Caco-2 (cell line): ENCODE data around the gene ACOX3. TPM values are rescaled to one million over a fixed set of nuclear protein-coding genes. Genes with fewer than 3 reads are reported as not detected.

Experiments
- BruUV-seq: library from RNA; stranded (reverse); fragments of 400-500 nt; replicated peaks from 2 replicates; lab custom pipeline; 2021; lab: Mats Ljungman, UMichigan
- CTCF ChIA-PET: fragments of 300-600 bp; sonication (Branson Sonifier 250); formaldehyde crosslinking; loops from one replicate; lab custom pipeline; 2022; ENCODE audit warnings: antibody characterized with exemption; lab: Charles Lee
- POLR2A ChIA-PET: fragments of 300-600 bp; sonication (Branson Sonifier 250); formaldehyde crosslinking; loops from one replicate; lab custom pipeline; 2022; ENCODE audit warnings: antibody characterized with exemption; lab: Charles Lee
- DNase-seq, 2 experiments: peaks; one replicate each; pipeline versions ENCODE4 v3.0.0 to v3.0.0-alpha.2; 2020 to 2022
- H3K27me3 ChIP-seq: replicated peaks from 2 replicates; pipeline ENCODE4 v1.6.0; 2011; ENCODE audit warnings: low read length; ENCODE audit not compliant: control insufficient read depth, insufficient read depth
- H3K36me3 ChIP-seq: 2 replicates; pipeline ENCODE4 v1.5.1; 2011; ENCODE audit warnings: low read length; ENCODE audit not compliant: control insufficient read depth, insufficient read depth
- H3K4me1 ChIP-seq: fragments of 250-450 bp; sonication (Bioruptor Pico); 2 replicates; pipeline ENCODE4 v1.5.1; 2020; ENCODE audit warnings: mild to moderate bottlenecking
- H3K4me3 ChIP-seq: 2 replicates; pipeline ENCODE4 v1.5.1; 2011; ENCODE audit warnings: low read depth, mild to moderate bottlenecking, control low read depth, low read length
- H3K9me3 ChIP-seq: fragments of 250-450 bp; sonication (Bioruptor Pico); 2 replicates; pipeline ENCODE4 v1.5.1; 2020; ENCODE audit warnings: mild to moderate bottlenecking, moderate library complexity
- H3K27ac Mint-ChIP-seq: one replicate; pipeline ENCODE4 v1.8.0; 2022; ENCODE audit warnings: mixed read lengths; ENCODE audit not compliant: unreplicated experiment
- H3K27me3 Mint-ChIP-seq: one replicate; pipeline ENCODE4 v1.8.0; 2022; ENCODE audit warnings: mixed read lengths; ENCODE audit not compliant: insufficient read depth, unreplicated experiment
- H3K36me3 Mint-ChIP-seq: one replicate; pipeline ENCODE4 v1.8.0; 2022; ENCODE audit warnings: mild to moderate bottlenecking, mixed read lengths; ENCODE audit not compliant: insufficient read depth, unreplicated experiment
- H3K4me1 Mint-ChIP-seq: one replicate; pipeline ENCODE4 v1.8.0; 2022; ENCODE audit warnings: low read depth, mixed read lengths; ENCODE audit not compliant: unreplicated experiment
- H3K4me3 Mint-ChIP-seq: one replicate; pipeline ENCODE4 v1.8.0; 2022; ENCODE audit warnings: mild to moderate bottlenecking, moderate library complexity, mixed read lengths; ENCODE audit not compliant: unreplicated experiment
- H3K9me3 Mint-ChIP-seq: one replicate; pipeline ENCODE4 v1.8.0; 2022; ENCODE audit warnings: mixed read lengths; ENCODE audit not compliant: unreplicated experiment
- intact Hi-C: fragments of 100-400 bp; cut with micrococcal nuclease; formaldehyde crosslinking; loops from one replicate; pipeline ENCODE4 v1.10.0; 2022; ENCODE audit not compliant: unreplicated experiment
- total RNA-seq: library from RNA; stranded (reverse); gene quantifications from 2 replicates; pipeline ENCODE4 v1.2.3, GENCODE V29; 2022
- TF ChIP-seq, protein P1 (sequence below), 2 experiments: fragments of 200-600 bp in 1 of 2; IDR thresholded peaks; 1 replicate in 1 of 2; 2 replicates in 1 of 2; pipeline versions ENCODE4 v1.5.1 to v1.8.0; 2011 to 2022; ENCODE audit warnings: antibody characterized with exemption in 1 of 2, control low read depth in 1 of 2, inconsistent platforms in 1 of 2, low read depth in 1 of 2, low read length in 1 of 2, mild to moderate bottlenecking in 1 of 2, moderate library complexity in 1 of 2; ENCODE audit not compliant: insufficient read depth in 1 of 2, severe bottlenecking in 1 of 2, unreplicated experiment in 1 of 2

ACOX3 gene
- total RNA-seq, 1 experiment from 2014 or later: 11.5 TPM

DNA sequence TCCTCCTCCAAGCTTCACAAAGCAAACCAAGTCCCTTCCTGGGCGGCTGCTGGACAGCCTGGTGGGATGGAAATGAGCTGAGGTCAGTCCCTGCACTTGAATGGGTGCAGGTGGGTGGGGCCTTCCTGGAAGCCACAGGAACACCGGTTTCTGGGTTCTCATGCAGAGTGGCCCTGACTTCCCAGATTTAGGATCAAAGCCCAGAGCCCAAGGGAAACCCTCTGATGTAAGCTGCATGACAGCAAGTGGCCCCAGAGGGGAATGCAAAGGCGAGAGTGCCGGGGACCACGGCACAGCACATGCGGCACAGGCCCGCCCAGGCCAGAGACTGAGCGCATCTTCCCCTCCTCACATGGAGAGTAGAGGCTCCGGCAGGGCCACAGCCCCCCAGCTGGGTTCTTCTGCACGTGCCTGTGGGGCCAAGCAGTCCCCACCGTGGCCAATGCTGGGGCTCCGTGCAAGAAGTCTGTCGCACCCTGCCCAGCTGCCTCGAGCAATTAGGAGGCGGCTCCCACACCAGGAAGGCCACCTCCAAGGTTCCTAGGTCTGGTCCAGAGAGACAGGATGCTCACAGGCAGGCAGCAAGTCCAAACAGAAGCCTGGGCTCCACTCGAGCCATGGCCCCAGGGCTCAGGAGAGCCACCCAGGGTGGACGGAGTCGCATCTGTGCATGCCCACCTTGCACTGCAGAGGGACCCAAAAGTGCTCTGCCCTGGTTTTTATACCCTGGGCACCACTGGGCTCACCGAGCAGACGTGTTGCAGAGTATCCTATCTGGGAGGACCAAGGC is 88.0 kb downstream of the ACOX3 start:
- BruUV-seq: no TSS peak
- H3K4me1 Mint-ChIP-seq: no peaks in the 10 kb centered on the region
- no peak overlapping the region for H3K27ac Mint-ChIP-seq
- DNase-seq: peak in 1 of 2 experiments; percentile 24
- intact Hi-C loops: no loop called here
- no peak overlapping the region for H3K4me3 ChIP-seq
- no peaks in the 10 kb centered on the region for H3K27me3 ChIP-seq
- POLR2A ChIA-PET: no interaction called here
- no peaks in the 10 kb centered on the region for H3K9me3 ChIP-seq
- peaks cover 1% of the 10 kb centered on the region for H3K9me3 Mint-ChIP-seq
- no peaks in the 10 kb centered on the region for H3K36me3 Mint-ChIP-seq
- H3K36me3 ChIP-seq: no peaks in the 10 kb centered on the region
- no peaks in the 10 kb centered on the region for H3K27me3 Mint-ChIP-seq
- no peak overlapping the region for H3K4me3 Mint-ChIP-seq
- CTCF ChIA-PET: no interaction called here
- 0 out of 2 replicates have a peak, but pooled peaks cover 9% of the 10 kb centered on the region for H3K4me1 ChIP-seq
- TF ChIP-seq, protein P1, sequence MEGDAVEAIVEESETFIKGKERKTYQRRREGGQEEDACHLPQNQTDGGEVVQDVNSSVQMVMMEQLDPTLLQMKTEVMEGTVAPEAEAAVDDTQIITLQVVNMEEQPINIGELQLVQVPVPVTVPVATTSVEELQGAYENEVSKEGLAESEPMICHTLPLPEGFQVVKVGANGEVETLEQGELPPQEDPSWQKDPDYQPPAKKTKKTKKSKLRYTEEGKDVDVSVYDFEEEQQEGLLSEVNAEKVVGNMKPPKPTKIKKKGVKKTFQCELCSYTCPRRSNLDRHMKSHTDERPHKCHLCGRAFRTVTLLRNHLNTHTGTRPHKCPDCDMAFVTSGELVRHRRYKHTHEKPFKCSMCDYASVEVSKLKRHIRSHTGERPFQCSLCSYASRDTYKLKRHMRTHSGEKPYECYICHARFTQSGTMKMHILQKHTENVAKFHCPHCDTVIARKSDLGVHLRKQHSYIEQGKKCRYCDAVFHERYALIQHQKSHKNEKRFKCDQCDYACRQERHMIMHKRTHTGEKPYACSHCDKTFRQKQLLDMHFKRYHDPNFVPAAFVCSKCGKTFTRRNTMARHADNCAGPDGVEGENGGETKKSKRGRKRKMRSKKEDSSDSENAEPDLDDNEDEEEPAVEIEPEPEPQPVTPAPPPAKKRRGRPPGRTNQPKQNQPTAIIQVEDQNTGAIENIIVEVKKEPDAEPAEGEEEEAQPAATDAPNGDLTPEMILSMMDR (IDR thresholded peaks at IDR 0.05; ENCODE audit: insufficient read depth in 1 of 2, low read depth in 1 of 2, low read length in 1 of 2, severe bottlenecking in 1 of 2, unreplicated experiment in 1 of 2): no peak

DNA sequence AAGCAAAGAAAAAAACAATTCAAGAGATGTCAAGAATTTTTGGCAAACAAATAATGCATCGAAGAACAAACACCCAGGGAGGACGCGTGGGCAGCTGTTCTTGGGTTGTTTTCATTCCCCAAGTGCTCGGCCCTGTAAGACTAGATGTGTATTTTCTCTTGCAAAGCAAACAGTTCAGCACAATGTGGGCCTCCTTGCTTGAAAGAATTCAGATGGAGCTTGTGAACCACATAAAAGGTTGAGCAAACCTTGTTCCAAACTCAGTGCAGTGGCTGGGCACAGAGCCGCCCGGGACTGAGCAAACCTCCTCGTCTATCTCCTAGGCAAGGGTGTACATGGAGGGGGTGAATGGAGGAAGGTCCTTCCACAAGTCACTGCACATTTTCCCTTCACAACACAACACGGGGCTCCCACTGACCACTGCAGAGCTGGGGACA is 88.6 kb downstream of the ACOX3 start:
- no peak for DNase-seq

DNA sequence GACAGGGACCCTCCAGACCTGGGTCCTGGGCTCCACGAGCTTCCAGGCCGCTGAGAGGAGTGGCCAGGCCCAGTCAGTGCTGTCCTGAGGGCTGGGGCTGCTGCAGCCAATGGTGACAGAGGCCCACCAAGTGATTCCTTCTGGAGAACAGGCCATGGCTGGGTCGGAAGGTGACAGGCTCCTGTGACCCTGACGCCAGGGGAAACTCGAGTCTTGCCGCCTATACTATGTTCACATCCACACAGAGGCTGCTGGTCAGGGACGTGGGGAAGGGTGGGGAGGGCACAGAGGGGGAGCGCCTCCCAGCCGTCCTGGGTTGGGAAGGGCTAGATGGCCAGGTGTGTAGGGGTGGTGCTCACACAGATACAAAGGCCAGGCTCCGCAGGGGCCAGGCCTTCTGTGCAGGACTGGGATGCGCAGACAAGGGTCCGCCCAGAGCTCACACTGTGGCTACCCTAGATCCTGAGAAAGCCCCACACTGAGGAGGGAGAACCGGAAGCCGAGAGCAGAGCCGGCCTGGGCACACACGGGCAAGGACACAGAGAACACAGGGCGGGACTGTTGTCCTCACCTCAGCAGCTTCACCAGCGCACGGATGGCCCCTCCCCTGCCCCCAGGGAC is 89.6 kb downstream of the ACOX3 start:
- TF ChIP-seq, protein P1 (IDR thresholded peaks at IDR 0.05; ENCODE audit: insufficient read depth in 1 of 2, low read depth in 1 of 2, low read length in 1 of 2, severe bottlenecking in 1 of 2, unreplicated experiment in 1 of 2): no peak
- Histone ChIP-seq H3K36me3 (no peaks in the 10 kb centered on the region), H3K27me3 (no peaks in the 10 kb centered on the region), H3K4me3 (no peak overlapping the region), H3K9me3 (no peaks in the 10 kb centered on the region), H3K4me1 (0 out of 2 replicates have a peak, but pooled peaks cover 9% of the 10 kb centered on the region)
- no peaks in the 10 kb centered on the region for H3K4me1 Mint-ChIP-seq
- DNase-seq: peak in 1 of 2 experiments; percentile 19
- H3K27ac Mint-ChIP-seq: no peak overlapping the region
- no peaks in the 10 kb centered on the region for H3K9me3 Mint-ChIP-seq
- POLR2A ChIA-PET: no interaction called here
- BruUV-seq: no TSS peak
- no peaks in the 10 kb centered on the region for H3K27me3 Mint-ChIP-seq
- intact Hi-C loops: no loop called here
- no peaks in the 10 kb centered on the region for H3K36me3 Mint-ChIP-seq
- no peak overlapping the region for H3K4me3 Mint-ChIP-seq
- CTCF ChIA-PET: no interaction called here

More for the DNA sequence above, 88.6 kb downstream of the ACOX3 start:
- Histone ChIP-seq H3K4me3 (no peak overlapping the region), H3K4me1 (0 out of 2 replicates have a peak, but pooled peaks cover 9% of the 10 kb centered on the region), H3K9me3 (no peaks in the 10 kb centered on the region), H3K27me3 (no peaks in the 10 kb centered on the region), H3K36me3 (no peaks in the 10 kb centered on the region)
- H3K27me3 Mint-ChIP-seq: no peaks in the 10 kb centered on the region
- BruUV-seq: no TSS peak
- H3K36me3 Mint-ChIP-seq: no peaks in the 10 kb centered on the region
- ChIA-PET CTCF (no interaction called here), POLR2A (no interaction called here)
- no peak overlapping the region for H3K27ac Mint-ChIP-seq
- no peaks in the 10 kb centered on the region for H3K4me1 Mint-ChIP-seq
- H3K9me3 Mint-ChIP-seq: no peaks in the 10 kb centered on the region
- intact Hi-C loops: no loop called here
- TF ChIP-seq, protein P1 (IDR thresholded peaks at IDR 0.05; ENCODE audit: insufficient read depth in 1 of 2, low read depth in 1 of 2, low read length in 1 of 2, severe bottlenecking in 1 of 2, unreplicated experiment in 1 of 2): no peak
- H3K4me3 Mint-ChIP-seq: no peak overlapping the region
